ENCODE data around the gene LMNA. TPM values are rescaled to one million over a fixed set of nuclear protein-coding genes. Genes with fewer than 3 reads are reported as not detected.
A peak's percentile ranks its signal among the peaks of the same experiment; 100 is the strongest.

The LMNA gene
- total and polyA plus RNA-seq, 10 of the 15 experiments (the other 5 are each of a cell fraction or from before 2014, with no cell fraction given), result 0.42 to 334 (median 81.1) TPM

GRCh38 chr1:156075775-156076204 lies 38.7 kb upstream of the LMNA start:
- Histone ChIP-seq H3K36me3 (ENCODE audit: control insufficient read depth in 2 of 2, insufficient read depth in 2 of 2, low read length in 1 of 2) (no peaks in the 10 kb centered on the region), H3K9ac (ENCODE audit: control insufficient read depth, insufficient read depth, low read length) (peak overlapping the region; percentile 75), H3K9me3 (replicated peaks; ENCODE audit: control insufficient read depth, insufficient read depth, low read length) (no peaks in the 10 kb centered on the region; the same call in 2 of the 3 replicates), H3K79me2 (ENCODE audit: control insufficient read depth, insufficient read depth, low read length) (peaks cover 2% of the 10 kb centered on the region; the same call in 1 of the 2 replicates), H4K20me1 (ENCODE audit: control insufficient read depth, insufficient read depth) (no peaks in the 10 kb centered on the region), H3K4me1 (ENCODE audit: control insufficient read depth, insufficient read depth, low read length) (peaks cover 10% of the 10 kb centered on the region), H3K27me3 (replicated peaks in 1 of 2; ENCODE audit: control insufficient read depth in 2 of 2, insufficient read depth in 2 of 2, low read length in 1 of 2) (no peaks in the 10 kb centered on the region), H3K4me2 (ENCODE audit: control insufficient read depth, insufficient read depth) (peak overlapping the region; percentile 94), H2AFZ (ENCODE audit: control insufficient read depth, low read depth, low read length) (no peak overlapping the region), H3K27ac (ENCODE audit: control insufficient read depth, insufficient read depth) (peak overlapping the region; percentile 37; the same call in 1 of the 2 replicates), H3K4me3 (peak overlapping the region; percentile 86)
- ChIA-PET CTCF (interaction anchor here (1.0 to 2.6 kb wide), 7 partner anchors 10 to 293 kb away, joined by 3 to 24 read pairs (median 4); no protein-coding TSS in a partner anchor), POLR2A (interaction anchor here (0.7 to 1.2 kb wide), 2 partner anchors 9 to 95 kb away, joined by 3 read pairs; no protein-coding TSS in a partner anchor), RAD21 (ENCODE audit: unreplicated experiment) (interaction anchor here (0.7 to 1.5 kb wide), 3 partner anchors 9 to 138 kb away, joined by 3 to 4 read pairs (median 3); no protein-coding TSS in a partner anchor), SMC1A (ENCODE audit: uncharacterized antibody, unreplicated experiment) (interaction anchor here (1.0 to 2.0 kb wide), 2 partner anchors 10 to 157 kb away, joined by 3 to 8 read pairs; no protein-coding TSS in a partner anchor)
- TF ChIP-seq RFX5 (IDR thresholded peaks at IDR 0.05; ENCODE audit: low read depth, low read length) (0 out of 2 replicates have a peak, but pooled peaks have one; percentile 70), KAT2A (conservative IDR thresholded peaks at IDR 0.05; ENCODE audit: control insufficient read depth, low read depth, low read length) (no peak), SIN3A (IDR thresholded peaks at IDR 0.05; ENCODE audit: low read depth, low read length) (no peak), NR2F1 (conservative IDR thresholded peaks at IDR 0.05) (peak; percentile 78), NR2C1 (IDR thresholded peaks at IDR 0.05) (peak; percentile 86), NFYB (IDR thresholded peaks at IDR 0.05; ENCODE audit: insufficient read depth, low read depth, low read length) (no peak), RB1 (IDR thresholded peaks at IDR 0.05; ENCODE audit: borderline replicate concordance) (no peak), ZBED1 (IDR thresholded peaks at IDR 0.05; ENCODE audit: borderline replicate concordance) (no peak), SMAD5 (IDR thresholded peaks at IDR 0.05; ENCODE audit: low read depth) (no peak), MEF2B (IDR thresholded peaks at IDR 0.05; ENCODE audit: partially characterized antibody, poor library complexity, severe bottlenecking) (no peak)
- TF ChIP-seq, protein P1, sequence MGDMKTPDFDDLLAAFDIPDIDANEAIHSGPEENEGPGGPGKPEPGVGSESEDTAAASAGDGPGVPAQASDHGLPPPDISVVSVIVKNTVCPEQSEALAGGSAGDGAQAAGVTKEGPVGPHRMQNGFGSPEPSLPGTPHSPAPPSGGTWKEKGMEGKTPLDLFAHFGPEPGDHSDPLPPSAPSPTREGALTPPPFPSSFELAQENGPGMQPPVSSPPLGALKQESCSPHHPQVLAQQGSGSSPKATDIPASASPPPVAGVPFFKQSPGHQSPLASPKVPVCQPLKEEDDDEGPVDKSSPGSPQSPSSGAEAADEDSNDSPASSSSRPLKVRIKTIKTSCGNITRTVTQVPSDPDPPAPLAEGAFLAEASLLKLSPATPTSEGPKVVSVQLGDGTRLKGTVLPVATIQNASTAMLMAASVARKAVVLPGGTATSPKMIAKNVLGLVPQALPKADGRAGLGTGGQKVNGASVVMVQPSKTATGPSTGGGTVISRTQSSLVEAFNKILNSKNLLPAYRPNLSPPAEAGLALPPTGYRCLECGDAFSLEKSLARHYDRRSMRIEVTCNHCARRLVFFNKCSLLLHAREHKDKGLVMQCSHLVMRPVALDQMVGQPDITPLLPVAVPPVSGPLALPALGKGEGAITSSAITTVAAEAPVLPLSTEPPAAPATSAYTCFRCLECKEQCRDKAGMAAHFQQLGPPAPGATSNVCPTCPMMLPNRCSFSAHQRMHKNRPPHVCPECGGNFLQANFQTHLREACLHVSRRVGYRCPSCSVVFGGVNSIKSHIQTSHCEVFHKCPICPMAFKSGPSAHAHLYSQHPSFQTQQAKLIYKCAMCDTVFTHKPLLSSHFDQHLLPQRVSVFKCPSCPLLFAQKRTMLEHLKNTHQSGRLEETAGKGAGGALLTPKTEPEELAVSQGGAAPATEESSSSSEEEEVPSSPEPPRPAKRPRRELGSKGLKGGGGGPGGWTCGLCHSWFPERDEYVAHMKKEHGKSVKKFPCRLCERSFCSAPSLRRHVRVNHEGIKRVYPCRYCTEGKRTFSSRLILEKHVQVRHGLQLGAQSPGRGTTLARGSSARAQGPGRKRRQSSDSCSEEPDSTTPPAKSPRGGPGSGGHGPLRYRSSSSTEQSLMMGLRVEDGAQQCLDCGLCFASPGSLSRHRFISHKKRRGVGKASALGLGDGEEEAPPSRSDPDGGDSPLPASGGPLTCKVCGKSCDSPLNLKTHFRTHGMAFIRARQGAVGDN (IDR thresholded peaks at IDR 0.05), result 0 out of 2 replicates have a peak, but pooled peaks have one; percentile 30
- TF ChIP-seq, protein P2, sequence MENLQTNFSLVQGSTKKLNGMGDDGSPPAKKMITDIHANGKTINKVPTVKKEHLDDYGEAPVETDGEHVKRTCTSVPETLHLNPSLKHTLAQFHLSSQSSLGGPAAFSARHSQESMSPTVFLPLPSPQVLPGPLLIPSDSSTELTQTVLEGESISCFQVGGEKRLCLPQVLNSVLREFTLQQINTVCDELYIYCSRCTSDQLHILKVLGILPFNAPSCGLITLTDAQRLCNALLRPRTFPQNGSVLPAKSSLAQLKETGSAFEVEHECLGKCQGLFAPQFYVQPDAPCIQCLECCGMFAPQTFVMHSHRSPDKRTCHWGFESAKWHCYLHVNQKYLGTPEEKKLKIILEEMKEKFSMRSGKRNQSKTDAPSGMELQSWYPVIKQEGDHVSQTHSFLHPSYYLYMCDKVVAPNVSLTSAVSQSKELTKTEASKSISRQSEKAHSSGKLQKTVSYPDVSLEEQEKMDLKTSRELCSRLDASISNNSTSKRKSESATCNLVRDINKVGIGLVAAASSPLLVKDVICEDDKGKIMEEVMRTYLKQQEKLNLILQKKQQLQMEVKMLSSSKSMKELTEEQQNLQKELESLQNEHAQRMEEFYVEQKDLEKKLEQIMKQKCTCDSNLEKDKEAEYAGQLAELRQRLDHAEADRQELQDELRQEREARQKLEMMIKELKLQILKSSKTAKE (IDR thresholded peaks at IDR 0.05; ENCODE audit: low read depth, poor library complexity, severe bottlenecking), result no peak
- TF ChIP-seq, protein P3, sequence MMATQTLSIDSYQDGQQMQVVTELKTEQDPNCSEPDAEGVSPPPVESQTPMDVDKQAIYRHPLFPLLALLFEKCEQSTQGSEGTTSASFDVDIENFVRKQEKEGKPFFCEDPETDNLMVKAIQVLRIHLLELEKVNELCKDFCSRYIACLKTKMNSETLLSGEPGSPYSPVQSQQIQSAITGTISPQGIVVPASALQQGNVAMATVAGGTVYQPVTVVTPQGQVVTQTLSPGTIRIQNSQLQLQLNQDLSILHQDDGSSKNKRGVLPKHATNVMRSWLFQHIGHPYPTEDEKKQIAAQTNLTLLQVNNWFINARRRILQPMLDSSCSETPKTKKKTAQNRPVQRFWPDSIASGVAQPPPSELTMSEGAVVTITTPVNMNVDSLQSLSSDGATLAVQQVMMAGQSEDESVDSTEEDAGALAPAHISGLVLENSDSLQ (IDR thresholded peaks at IDR 0.05), result peak; percentile 41; the same call in 1 of the 2 replicates
- FAIRE-seq (no peak), DNase-seq (ENCODE audit: low read depth, low spot score) (no peak), ATAC-seq (no peak; the same call in 2 of the 3 replicates)
- intact Hi-C loops (cut with micrococcal nuclease; ENCODE audit: unreplicated experiment), result no loop called here
- 39% methylated on average over 4 of the region's 4 CpGs for WGBS (ENCODE audit: insufficient coverage, insufficient replicate concordance, low lambda C conversion rate, missing lambda C conversion rate)
- in situ Hi-C loops (cut with MboI), result no loop called here
- no TSS peak for BruUV-seq (replicated peaks)

All from GM12878 (cell line).